CD4-positive, alpha-beta T cell (primary cell): ENCODE data around the gene LILRA5. TPM values are rescaled to one million over a fixed set of nuclear protein-coding genes. Genes with fewer than 3 reads are reported as not detected.

Experiments used
- ATAC-seq: fragments of 200-7000 bp; cut with Tn5 transposase; one replicate; pipeline ENCODE4 v1.10.0; 2022; ENCODE audit warnings: mild to moderate bottlenecking; ENCODE audit not compliant: poor library complexity
- CTCF ChIA-PET: fragments of 350-600 bp; sonication (Branson Sonifier 250); formaldehyde crosslinking; loops from one replicate; lab custom pipeline; 2021; ENCODE audit warnings: antibody characterized with exemption, inconsistent platforms; lab: Charles Lee
- POLR2A ChIA-PET: fragments of 350-600 bp; sonication (Branson Sonifier 250); formaldehyde crosslinking; loops from one replicate; lab custom pipeline; 2021; ENCODE audit warnings: antibody characterized with exemption, inconsistent platforms; lab: Charles Lee
- DNase-seq, 14 experiments: peaks; one replicate each; pipeline ENCODE4 v3.0.0-alpha.2; 2013 to 2020; ENCODE audit warnings: mixed read lengths in 2 of 14
- H3K27ac ChIP-seq, 2 donors: one replicate each; pipeline versions ENCODE4 v1.5.1 to v1.7.0; 2013; ENCODE audit warnings: low read length in 2 of 2, low read depth in 1 of 2, mild to moderate bottlenecking in 1 of 2
- H3K27me3 ChIP-seq, 2 experiments: 1 replicate in 1 of 2; 2 replicates in 1 of 2; pipeline versions ENCODE4 v1.6.1 to v1.7.0; 2013; ENCODE audit warnings: low read length in 2 of 2, control low read depth in 1 of 2, mild to moderate bottlenecking in 1 of 2, moderate library complexity in 1 of 2; ENCODE audit not compliant: insufficient read depth in 2 of 2, control insufficient read depth in 1 of 2
- H3K36me3 ChIP-seq: one replicate; pipeline ENCODE4 v1.6.1; 2013; ENCODE audit warnings: low read length, control low read depth; ENCODE audit not compliant: insufficient read depth
- H3K4me1 ChIP-seq: one replicate; pipeline ENCODE4 v1.6.1; 2013; ENCODE audit warnings: low read length, control low read depth; ENCODE audit not compliant: insufficient read depth
- H3K4me3 ChIP-seq: one replicate; pipeline ENCODE4 v1.5.1; 2013; ENCODE audit warnings: mild to moderate bottlenecking, low read length, moderate library complexity
- H3K9me3 ChIP-seq, 2 experiments: 1 replicate in 1 of 2; 2 replicates in 1 of 2; pipeline versions ENCODE4 v1.6.1 to v1.7.0; 2013; ENCODE audit warnings: low read length in 2 of 2, mild to moderate bottlenecking in 2 of 2, control low read depth in 1 of 2, moderate library complexity in 1 of 2; ENCODE audit not compliant: control insufficient read depth in 1 of 2, insufficient read depth in 1 of 2
- H3K27ac Mint-ChIP-seq: one replicate; pipeline ENCODE4 v1.8.0; 2020; ENCODE audit warnings: mixed read lengths
- H3K27me3 Mint-ChIP-seq: one replicate; pipeline ENCODE4 v1.8.0; 2021; ENCODE audit warnings: mixed read lengths
- H3K36me3 Mint-ChIP-seq: one replicate; pipeline ENCODE4 v1.8.0; 2021; ENCODE audit warnings: low read depth, mixed read lengths
- H3K4me1 Mint-ChIP-seq: one replicate; pipeline ENCODE4 v1.8.0; 2021; ENCODE audit warnings: low read depth, mixed read lengths
- H3K4me3 Mint-ChIP-seq: one replicate; pipeline ENCODE4 v1.8.0; 2020; ENCODE audit warnings: mild to moderate bottlenecking, mixed read lengths
- H3K9me3 Mint-ChIP-seq: one replicate; pipeline ENCODE4 v1.8.0; 2020; ENCODE audit warnings: mixed read lengths
- intact Hi-C, 2 experiments: fragments of 100-400 bp; cut with DNase I in 1 of 2; cut with micrococcal nuclease in 1 of 2; formaldehyde crosslinking; loops; one replicate each; pipeline versions ENCODE4 v1.15.1 to v1.9.0; 2023 to 2025; cut with DNase I, micrococcal nuclease
- total RNA-seq, 174 experiments: library from RNA in 2 of 174; stranded (reverse) in 2 of 174; gene quantifications; one replicate each; pipeline ENCODE4 v1.2.3 and lab custom pipeline; 2021 to 2026
- TF ChIP-seq, protein P1 (sequence below): fragments of 200-600 bp; IDR thresholded peaks from one replicate; pipeline ENCODE4 v1.8.0; 2022; ENCODE audit warnings: antibody characterized with exemption, mild to moderate bottlenecking

LILRA5 gene
- total RNA-seq, 2 experiments from 2014 or later, result 1.5 TPM

DNA sequence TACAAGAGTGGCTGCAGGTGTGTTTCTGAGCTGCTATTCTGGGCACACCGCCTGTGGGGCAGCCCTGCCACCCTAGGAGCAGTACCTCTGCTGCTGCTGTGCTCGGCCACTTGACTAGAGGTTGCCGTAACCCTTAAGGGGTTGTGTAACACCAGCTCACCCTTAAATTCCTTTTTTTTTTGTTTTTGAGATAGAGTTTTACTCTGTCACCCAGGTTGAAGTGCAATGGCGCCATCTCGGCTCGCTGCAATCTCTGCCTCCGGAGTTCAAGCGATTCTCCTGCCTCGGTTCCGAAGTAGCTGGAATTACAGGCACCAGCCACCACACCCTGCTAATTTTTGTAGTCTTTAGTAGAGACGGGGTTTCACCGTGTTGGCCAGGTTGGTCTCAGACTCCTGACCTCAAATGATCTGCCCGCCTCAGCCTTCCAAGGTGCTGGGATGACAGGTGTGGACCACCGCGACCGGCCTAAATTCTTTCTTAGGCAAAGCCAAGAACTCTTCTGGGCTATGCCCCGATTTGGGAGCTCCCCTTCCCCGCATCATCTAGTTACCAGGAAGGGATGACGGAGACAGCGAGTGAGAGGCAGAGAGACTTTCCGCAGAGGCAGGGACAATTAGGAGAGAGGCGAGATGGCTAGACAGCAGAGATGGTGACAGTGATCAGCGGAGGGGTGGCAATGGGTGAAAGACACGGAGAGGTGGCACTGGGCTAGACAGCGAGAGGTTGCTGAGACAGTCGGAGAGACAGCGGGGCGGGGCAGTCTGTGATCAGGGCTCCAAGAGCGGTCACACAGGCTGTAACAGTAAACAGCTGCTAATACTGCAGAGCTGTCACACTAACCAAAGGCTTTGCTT, 4.4 kb upstream of the LILRA5 start:
- CTCF ChIA-PET, result no interaction called here
- no peak overlapping the region for H3K27ac Mint-ChIP-seq
- Histone ChIP-seq H3K9me3 (no peaks in the 10 kb centered on the region), H3K36me3 (no peaks in the 10 kb centered on the region), H3K27me3 (peaks cover 9 to 24% of the 10 kb centered on the region in 2 experiments), H3K27ac (no peak overlapping the region), H3K4me3 (no peak overlapping the region), H3K4me1 (peaks cover 6% of the 10 kb centered on the region)
- H3K36me3 Mint-ChIP-seq, result no peaks in the 10 kb centered on the region
- TF ChIP-seq, protein P1, sequence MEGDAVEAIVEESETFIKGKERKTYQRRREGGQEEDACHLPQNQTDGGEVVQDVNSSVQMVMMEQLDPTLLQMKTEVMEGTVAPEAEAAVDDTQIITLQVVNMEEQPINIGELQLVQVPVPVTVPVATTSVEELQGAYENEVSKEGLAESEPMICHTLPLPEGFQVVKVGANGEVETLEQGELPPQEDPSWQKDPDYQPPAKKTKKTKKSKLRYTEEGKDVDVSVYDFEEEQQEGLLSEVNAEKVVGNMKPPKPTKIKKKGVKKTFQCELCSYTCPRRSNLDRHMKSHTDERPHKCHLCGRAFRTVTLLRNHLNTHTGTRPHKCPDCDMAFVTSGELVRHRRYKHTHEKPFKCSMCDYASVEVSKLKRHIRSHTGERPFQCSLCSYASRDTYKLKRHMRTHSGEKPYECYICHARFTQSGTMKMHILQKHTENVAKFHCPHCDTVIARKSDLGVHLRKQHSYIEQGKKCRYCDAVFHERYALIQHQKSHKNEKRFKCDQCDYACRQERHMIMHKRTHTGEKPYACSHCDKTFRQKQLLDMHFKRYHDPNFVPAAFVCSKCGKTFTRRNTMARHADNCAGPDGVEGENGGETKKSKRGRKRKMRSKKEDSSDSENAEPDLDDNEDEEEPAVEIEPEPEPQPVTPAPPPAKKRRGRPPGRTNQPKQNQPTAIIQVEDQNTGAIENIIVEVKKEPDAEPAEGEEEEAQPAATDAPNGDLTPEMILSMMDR, result no peak
- no peak overlapping the region for H3K4me3 Mint-ChIP-seq
- POLR2A ChIA-PET, result no interaction called here
- H3K27me3 Mint-ChIP-seq, result peaks cover 50% of the 10 kb centered on the region
- no peaks in the 10 kb centered on the region for H3K9me3 Mint-ChIP-seq
- no peaks in the 10 kb centered on the region for H3K4me1 Mint-ChIP-seq
- ATAC-seq, result no peak
- intact Hi-C loops, result no loop called here
- peak in 2 of 14 experiments; percentile 36 to 38 for DNase-seq

DNA sequence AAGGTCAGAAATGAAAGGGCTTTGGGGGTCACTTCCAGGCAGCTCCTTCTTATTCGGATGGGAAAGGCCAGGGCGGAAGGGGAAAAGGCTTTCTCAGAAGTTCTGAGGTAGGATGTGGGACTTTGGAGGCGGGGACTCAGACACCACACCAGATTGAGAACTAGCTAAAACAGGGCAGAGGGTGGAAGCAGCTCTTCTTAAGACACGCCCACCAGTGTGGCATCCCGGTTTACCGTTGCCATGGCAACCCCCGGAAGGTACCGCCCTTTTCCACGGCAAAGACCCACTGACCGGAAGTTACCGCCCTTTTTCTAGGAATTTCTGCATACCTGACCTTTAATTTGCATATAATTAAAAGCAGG, 3.8 kb upstream of the LILRA5 start:
- Mint-ChIP-seq H3K27ac (no peak overlapping the region), H3K9me3 (no peaks in the 10 kb centered on the region), H3K36me3 (no peaks in the 10 kb centered on the region), H3K4me1 (no peaks in the 10 kb centered on the region), H3K4me3 (no peak overlapping the region), H3K27me3 (peaks cover 49% of the 10 kb centered on the region)
- ATAC-seq (no peak), DNase-seq (peak in 2 of 14 experiments; percentile 37 to 46)
- CTCF ChIA-PET, result no interaction called here
- H3K27ac ChIP-seq, result no peak overlapping the region
- no peaks in the 10 kb centered on the region for H3K36me3 ChIP-seq
- POLR2A ChIA-PET, result no interaction called here
- intact Hi-C loops, result no loop called here
- no peaks in the 10 kb centered on the region for H3K9me3 ChIP-seq
- H3K4me3 ChIP-seq, result no peak overlapping the region
- H3K27me3 ChIP-seq, result peaks cover 13 to 27% of the 10 kb centered on the region in 2 experiments
- peaks cover 6% of the 10 kb centered on the region for H3K4me1 ChIP-seq
- TF ChIP-seq, protein P1, result no peak

DNA sequence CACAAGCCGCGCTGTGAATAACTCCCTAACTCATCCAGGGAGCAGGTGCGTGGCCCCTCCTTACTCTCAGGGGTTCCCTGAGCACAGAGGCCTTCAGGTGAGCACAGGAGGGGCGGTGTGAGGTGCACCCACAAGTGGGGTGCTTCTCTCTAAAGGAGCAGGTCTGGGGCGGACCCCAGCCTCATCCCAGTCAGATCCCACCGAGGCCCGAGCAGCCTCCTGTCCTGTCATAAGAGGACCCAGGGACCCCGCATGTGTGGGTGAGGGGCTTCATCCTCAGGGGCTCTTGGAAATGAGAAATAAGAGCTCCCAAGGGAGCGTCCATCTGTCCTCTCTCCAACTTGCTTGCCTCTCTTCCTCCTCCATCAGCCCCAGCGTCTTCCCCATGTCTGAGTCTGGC, 3.0 kb upstream of the LILRA5 start:
- intact Hi-C loops, result no loop called here
- Histone ChIP-seq H3K4me1 (peaks cover 6% of the 10 kb centered on the region), H3K9me3 (no peaks in the 10 kb centered on the region), H3K4me3 (no peak overlapping the region), H3K27me3 (peaks cover 13 to 27% of the 10 kb centered on the region in 2 experiments), H3K36me3 (no peaks in the 10 kb centered on the region), H3K27ac (no peak overlapping the region)
- TF ChIP-seq, protein P1, result no peak
- ATAC-seq (no peak), DNase-seq (no peak)
- H3K27ac Mint-ChIP-seq, result no peak overlapping the region
- no peaks in the 10 kb centered on the region for H3K4me1 Mint-ChIP-seq
- H3K27me3 Mint-ChIP-seq, result peaks cover 41% of the 10 kb centered on the region
- H3K36me3 Mint-ChIP-seq, result no peaks in the 10 kb centered on the region
- no peak overlapping the region for H3K4me3 Mint-ChIP-seq
- POLR2A ChIA-PET, result no interaction called here
- CTCF ChIA-PET, result no interaction called here
- H3K9me3 Mint-ChIP-seq, result no peaks in the 10 kb centered on the region
